ENCODE results near the gene LIPE. TPM values are rescaled to one million over a fixed set of nuclear protein-coding genes. Genes with fewer than 3 reads are reported as not detected.

Gene LIPE, protein sequence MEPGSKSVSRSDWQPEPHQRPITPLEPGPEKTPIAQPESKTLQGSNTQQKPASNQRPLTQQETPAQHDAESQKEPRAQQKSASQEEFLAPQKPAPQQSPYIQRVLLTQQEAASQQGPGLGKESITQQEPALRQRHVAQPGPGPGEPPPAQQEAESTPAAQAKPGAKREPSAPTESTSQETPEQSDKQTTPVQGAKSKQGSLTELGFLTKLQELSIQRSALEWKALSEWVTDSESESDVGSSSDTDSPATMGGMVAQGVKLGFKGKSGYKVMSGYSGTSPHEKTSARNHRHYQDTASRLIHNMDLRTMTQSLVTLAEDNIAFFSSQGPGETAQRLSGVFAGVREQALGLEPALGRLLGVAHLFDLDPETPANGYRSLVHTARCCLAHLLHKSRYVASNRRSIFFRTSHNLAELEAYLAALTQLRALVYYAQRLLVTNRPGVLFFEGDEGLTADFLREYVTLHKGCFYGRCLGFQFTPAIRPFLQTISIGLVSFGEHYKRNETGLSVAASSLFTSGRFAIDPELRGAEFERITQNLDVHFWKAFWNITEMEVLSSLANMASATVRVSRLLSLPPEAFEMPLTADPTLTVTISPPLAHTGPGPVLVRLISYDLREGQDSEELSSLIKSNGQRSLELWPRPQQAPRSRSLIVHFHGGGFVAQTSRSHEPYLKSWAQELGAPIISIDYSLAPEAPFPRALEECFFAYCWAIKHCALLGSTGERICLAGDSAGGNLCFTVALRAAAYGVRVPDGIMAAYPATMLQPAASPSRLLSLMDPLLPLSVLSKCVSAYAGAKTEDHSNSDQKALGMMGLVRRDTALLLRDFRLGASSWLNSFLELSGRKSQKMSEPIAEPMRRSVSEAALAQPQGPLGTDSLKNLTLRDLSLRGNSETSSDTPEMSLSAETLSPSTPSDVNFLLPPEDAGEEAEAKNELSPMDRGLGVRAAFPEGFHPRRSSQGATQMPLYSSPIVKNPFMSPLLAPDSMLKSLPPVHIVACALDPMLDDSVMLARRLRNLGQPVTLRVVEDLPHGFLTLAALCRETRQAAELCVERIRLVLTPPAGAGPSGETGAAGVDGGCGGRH
- total RNA-seq, result 10 to 100 TPM in 1 of 4 donors, 1 to 10 TPM in 3; 1.6 to 38.5 (median 7.5) TPM
- polyA plus RNA-seq, result 10 to 100 TPM in 1 of 3 donors, 1 to 10 TPM in 2; 3.0 to 48.0 (median 3.9) TPM

DNA sequence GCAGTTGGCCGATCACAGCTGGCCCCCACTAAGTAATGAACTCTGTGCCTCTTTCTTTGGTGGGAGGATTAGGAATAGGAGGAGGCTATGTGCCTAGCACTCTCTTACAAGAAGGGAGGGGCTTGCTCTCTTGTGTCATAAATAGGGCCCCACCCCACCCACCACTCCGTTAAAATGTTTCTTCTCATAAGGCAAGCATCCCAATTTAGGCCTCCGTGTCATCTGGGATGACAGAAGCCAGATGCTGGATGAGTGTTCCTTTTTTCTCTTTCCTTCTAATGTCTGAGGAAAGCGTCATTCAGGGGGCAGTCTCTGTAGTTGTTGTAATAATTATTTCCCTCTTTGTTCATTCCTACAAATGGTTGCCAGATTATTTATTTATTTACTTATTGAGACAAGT, at the start of gene LIPE:
LIPE (minus strand) TSS at position 76 of the 400 bp plus-strand sequence. CDS start 239 bp downstream, outside the sequence.
- Histone ChIP-seq H3K9me3 (no peaks in the 10 kb centered on the region), H3K36me3 (no peaks in the 10 kb centered on the region), H3K4me1 (peaks cover 0 to 32% (median 28%) of the 10 kb centered on the region in 4 donors), H3K4me3 (no peak within 1 kb of the TSS), H3K27ac (peak within 1 kb of the TSS in 2 of 4 donors; percentile 16 to 39), H3K27me3 (no peaks in the 10 kb centered on the region)
- intact Hi-C loops (cut with DNase I), result no loop called here
- no peak for DNase-seq
- WGBS, 2 donors, result 77 to 79% methylated on average over 4 of the region's 4 CpGs
- TF ChIP-seq POLR2A (IDR thresholded peaks at IDR 0.05) (no peak), POLR2AphosphoS5 (IDR thresholded peaks at IDR 0.05) (peak in 1 of 4 donors; percentile 52)

DNA sequence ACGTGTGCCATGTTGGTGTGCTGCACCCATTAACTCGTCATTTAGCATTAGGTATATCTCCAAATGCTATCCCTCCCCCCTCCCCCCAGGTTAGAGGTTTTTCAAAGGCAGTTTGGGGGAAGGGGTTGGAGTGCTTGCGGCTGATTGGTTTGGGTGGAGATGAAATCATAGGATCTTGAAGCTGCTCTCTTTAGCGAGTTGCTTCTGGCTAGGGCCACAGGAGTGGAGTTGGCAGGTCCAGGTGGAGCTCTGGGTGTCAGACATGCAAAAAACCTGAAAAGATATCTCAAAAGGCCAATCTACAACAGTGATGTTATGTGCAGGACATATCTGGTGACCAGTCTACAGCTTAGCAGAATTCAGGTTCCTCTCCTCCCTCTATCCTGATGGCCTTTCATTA, 48.2 kb upstream of the LIPE start:
- intact Hi-C loops (cut with DNase I), result no loop called here
- no peaks in the 10 kb centered on the region for H3K27me3 ChIP-seq
- H3K4me3 ChIP-seq, result no peak overlapping the region
- H3K36me3 ChIP-seq, result no peaks in the 10 kb centered on the region
- no peaks in the 10 kb centered on the region for H3K4me1 ChIP-seq
- no peak for TF ChIP-seq EP300 (IDR thresholded peaks at IDR 0.05)
- no peak for TF ChIP-seq POLR2AphosphoS5 (IDR thresholded peaks at IDR 0.05)
- no peak for TF ChIP-seq POLR2A (IDR thresholded peaks at IDR 0.05)
- TF ChIP-seq, protein P1, sequence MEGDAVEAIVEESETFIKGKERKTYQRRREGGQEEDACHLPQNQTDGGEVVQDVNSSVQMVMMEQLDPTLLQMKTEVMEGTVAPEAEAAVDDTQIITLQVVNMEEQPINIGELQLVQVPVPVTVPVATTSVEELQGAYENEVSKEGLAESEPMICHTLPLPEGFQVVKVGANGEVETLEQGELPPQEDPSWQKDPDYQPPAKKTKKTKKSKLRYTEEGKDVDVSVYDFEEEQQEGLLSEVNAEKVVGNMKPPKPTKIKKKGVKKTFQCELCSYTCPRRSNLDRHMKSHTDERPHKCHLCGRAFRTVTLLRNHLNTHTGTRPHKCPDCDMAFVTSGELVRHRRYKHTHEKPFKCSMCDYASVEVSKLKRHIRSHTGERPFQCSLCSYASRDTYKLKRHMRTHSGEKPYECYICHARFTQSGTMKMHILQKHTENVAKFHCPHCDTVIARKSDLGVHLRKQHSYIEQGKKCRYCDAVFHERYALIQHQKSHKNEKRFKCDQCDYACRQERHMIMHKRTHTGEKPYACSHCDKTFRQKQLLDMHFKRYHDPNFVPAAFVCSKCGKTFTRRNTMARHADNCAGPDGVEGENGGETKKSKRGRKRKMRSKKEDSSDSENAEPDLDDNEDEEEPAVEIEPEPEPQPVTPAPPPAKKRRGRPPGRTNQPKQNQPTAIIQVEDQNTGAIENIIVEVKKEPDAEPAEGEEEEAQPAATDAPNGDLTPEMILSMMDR (IDR thresholded peaks at IDR 0.05), result no peak
- no peak for DNase-seq
- no peak overlapping the region for H3K27ac ChIP-seq
- WGBS, 2 donors, result 83 to 96% methylated on average over 4 of the region's 4 CpGs
- H3K9me3 ChIP-seq, result no peaks in the 10 kb centered on the region

DNA sequence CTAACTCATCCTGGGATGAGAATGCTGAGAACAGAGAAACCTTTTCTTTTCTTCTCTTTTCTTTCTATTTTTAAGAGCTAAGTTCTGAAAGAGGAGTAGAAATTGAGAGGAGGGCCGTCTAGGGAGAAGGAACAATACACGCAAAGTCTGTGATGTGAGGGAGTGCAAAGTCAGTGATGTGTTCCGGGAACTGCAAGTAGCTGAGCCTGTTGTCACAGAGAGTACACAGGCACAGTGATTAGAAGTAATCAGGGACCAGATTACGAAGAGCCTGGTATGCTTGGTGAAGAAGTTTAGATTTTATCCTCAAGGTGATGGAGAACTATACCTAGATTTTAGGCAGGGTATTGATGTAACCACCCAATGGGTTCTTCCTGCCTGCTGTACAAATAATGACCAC, 47.6 kb upstream of the LIPE start:
- Histone ChIP-seq H3K4me3 (no peak overlapping the region), H3K27ac (no peak overlapping the region), H3K9me3 (no peaks in the 10 kb centered on the region), H3K27me3 (no peaks in the 10 kb centered on the region), H3K4me1 (no peaks in the 10 kb centered on the region), H3K36me3 (no peaks in the 10 kb centered on the region)
- 82 to 88% methylated on average over 4 of the region's 4 CpGs for WGBS, 2 donors
- intact Hi-C loops (cut with DNase I), result no loop called here
- TF ChIP-seq EP300 (IDR thresholded peaks at IDR 0.05) (no peak), POLR2A (IDR thresholded peaks at IDR 0.05) (no peak)
- DNase-seq, result no peak

DNA sequence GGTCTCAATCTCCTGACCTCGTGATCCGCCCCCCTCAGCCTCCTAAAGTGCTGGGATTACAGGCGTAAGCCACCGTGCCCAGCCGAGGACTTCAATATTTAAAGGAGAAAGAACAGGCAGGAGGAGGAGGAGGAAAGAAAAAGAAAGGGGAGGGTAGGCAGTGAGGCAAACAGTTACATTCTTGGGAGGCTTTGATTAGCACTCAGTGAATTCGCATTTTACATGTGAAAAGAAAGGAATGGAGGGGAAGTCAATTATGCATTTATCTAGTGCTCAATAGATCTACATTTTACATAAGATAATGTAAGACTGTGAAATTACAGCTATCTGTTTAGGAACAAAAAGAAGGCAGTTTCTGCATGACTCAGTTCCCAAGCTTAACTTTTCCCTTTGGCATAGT, 46.5 kb upstream of the LIPE start:
- H3K4me3 ChIP-seq, result no peak overlapping the region
- no peaks in the 10 kb centered on the region for H3K4me1 ChIP-seq
- no peak overlapping the region for H3K27ac ChIP-seq
- H3K9me3 ChIP-seq, result no peaks in the 10 kb centered on the region
- TF ChIP-seq POLR2A (IDR thresholded peaks at IDR 0.05) (no peak), POLR2AphosphoS5 (IDR thresholded peaks at IDR 0.05) (no peak), EP300 (IDR thresholded peaks at IDR 0.05) (no peak)
- H3K36me3 ChIP-seq, result no peaks in the 10 kb centered on the region
- intact Hi-C loops (cut with DNase I), result no loop called here
- no peaks in the 10 kb centered on the region for H3K27me3 ChIP-seq
- WGBS, 2 donors, result 78 to 90% methylated on average over 6 of the region's 6 CpGs
- DNase-seq, result no peak

DNA sequence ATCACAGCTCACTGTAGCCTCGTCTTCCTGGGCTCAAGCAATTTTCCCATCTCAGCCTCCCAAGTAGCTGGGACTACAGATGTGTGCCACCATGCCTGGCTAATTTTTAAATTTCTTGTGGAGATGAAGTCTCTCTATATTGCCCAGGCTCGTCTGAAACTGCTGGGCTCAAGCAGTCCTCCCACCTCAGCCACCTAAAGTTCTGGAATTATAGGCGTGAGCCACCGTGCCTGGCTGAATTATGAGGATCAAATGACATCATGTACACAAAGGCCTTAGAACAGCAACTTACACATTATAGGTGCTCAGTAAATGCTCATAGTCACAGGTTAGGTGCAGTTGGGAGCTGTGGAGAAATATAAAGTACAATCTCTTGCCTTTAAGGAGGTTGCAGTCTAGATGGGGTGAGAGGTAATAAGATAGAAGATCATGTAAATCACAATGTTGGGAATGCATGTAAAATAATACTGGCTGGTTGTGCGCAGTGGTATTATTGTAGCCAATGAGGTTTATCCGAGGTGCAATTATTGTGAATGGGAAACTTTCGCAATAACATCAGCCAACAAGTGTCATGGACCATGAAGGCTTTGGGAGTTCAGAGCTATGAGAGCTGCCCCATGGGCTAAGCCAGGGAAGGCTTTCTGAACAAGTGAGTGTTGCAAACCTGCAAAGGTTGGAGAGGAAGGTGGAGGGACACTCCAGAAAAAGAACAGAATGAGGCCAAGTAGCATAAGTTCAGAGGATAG, 45.4 kb upstream of the LIPE start:
- Histone ChIP-seq H3K36me3 (no peaks in the 10 kb centered on the region), H3K27me3 (no peaks in the 10 kb centered on the region), H3K9me3 (no peaks in the 10 kb centered on the region), H3K4me1 (no peaks in the 10 kb centered on the region), H3K27ac (no peak overlapping the region), H3K4me3 (no peak overlapping the region)
- no peak for TF ChIP-seq POLR2A (IDR thresholded peaks at IDR 0.05)
- no peak for TF ChIP-seq EP300 (IDR thresholded peaks at IDR 0.05)
- TF ChIP-seq POLR2AphosphoS5 (IDR thresholded peaks at IDR 0.05), result no peak
- TF ChIP-seq, protein P1 (IDR thresholded peaks at IDR 0.05), result no peak
- no peak for DNase-seq
- intact Hi-C loops (cut with DNase I), result no loop called here
- 65 to 82% methylated on average over 7 of the region's 7 CpGs for WGBS, 2 donors
